ENCODE data around the gene PRPF39.

Gene PRPF39

GRCh38 chr14:45084946-45085346, 1.0 kb downstream of the PRPF39 start:
- no peak overlapping the region for H3K18ac ChIP-seq (ENCODE audit: low read length)
- no peak overlapping the region for H4K12ac ChIP-seq (ENCODE audit: low read depth, low read length)
- no CpG with 5 or more reads among the region's 4 CpGs for WGBS (ENCODE audit: extremely low coverage, insufficient coverage, insufficient read length)
- H2BK120ac ChIP-seq (ENCODE audit: insufficient read depth, low read length, poor library complexity), result no peak overlapping the region
- no peak overlapping the region for H2AFZ ChIP-seq (ENCODE audit: insufficient read depth, low read length, poor library complexity)
- H4K8ac ChIP-seq (ENCODE audit: low read depth, low read length), result no peak overlapping the region
- no peak overlapping the region for H2BK12ac ChIP-seq (ENCODE audit: low read length)
- no peak overlapping the region for H3K14ac ChIP-seq (ENCODE audit: low read length)
- no peak overlapping the region for H3K23ac ChIP-seq (ENCODE audit: low read length)
- H3K4me2 ChIP-seq (ENCODE audit: low read length), result peak overlapping the region; percentile 54
- no peaks in the 10 kb centered on the region for H3K9me3 ChIP-seq (ENCODE audit: insufficient read depth, low read depth, low read length)
- no peak overlapping the region for H2AK5ac ChIP-seq (ENCODE audit: low read length)
- H3K4ac ChIP-seq (ENCODE audit: low read depth, low read length), result peak overlapping the region; percentile 67
- no peaks in the 10 kb centered on the region for H3K36me3 ChIP-seq (ENCODE audit: control insufficient read depth in 1 of 2, insufficient read depth in 2 of 2, low read length in 2 of 2)
- no peak overlapping the region for H3K4me3 ChIP-seq (ENCODE audit: low read depth, low read length)
- no peaks in the 10 kb centered on the region for H3K27me3 ChIP-seq (ENCODE audit: insufficient read depth, low read length)
- no peak overlapping the region for H3K9ac ChIP-seq (ENCODE audit: low read length)
- DNase-seq, result peak in 1 of 2 donors; percentile 5
- peaks cover 12% of the 10 kb centered on the region for H3K79me2 ChIP-seq (ENCODE audit: control insufficient read depth, insufficient read depth, low read length, poor library complexity)
- peaks cover 0 to 3% of the 10 kb centered on the region in 2 experiments for H3K4me1 ChIP-seq (ENCODE audit: control insufficient read depth in 1 of 2, insufficient read depth in 2 of 2, low read length in 2 of 2)
- no peak overlapping the region for H3K27ac ChIP-seq (ENCODE audit: low read depth, low read length)
- no peak overlapping the region for H4K91ac ChIP-seq (ENCODE audit: low read depth, low read length)
- peaks cover 6% of the 10 kb centered on the region for H3K79me1 ChIP-seq (ENCODE audit: low read length)
- no peak overlapping the region for H2BK5ac ChIP-seq (ENCODE audit: low read depth, low read length, poor library complexity)

- WGBS (ENCODE audit: extremely low coverage, insufficient coverage, insufficient read length), result no CpG with 5 or more reads among the region's 1 CpG
- peaks cover 0 to 3% of the 10 kb centered on the region in 2 experiments for H3K4me1 ChIP-seq (ENCODE audit: control insufficient read depth in 1 of 2, insufficient read depth in 2 of 2, low read length in 2 of 2)
Measured at GRCh38 chr14:45089813-45090212, 5.9 kb downstream of the PRPF39 start.

GRCh38 chr14:45091710-45092109, 7.8 kb downstream of the PRPF39 start:
- no CpG with 5 or more reads among the region's 2 CpGs for WGBS (ENCODE audit: extremely low coverage, insufficient coverage, insufficient read length)
- Histone ChIP-seq H3K79me1 (ENCODE audit: low read length) (no peaks in the 10 kb centered on the region), H3K23ac (ENCODE audit: low read length) (no peak overlapping the region), H2BK5ac (ENCODE audit: low read depth, low read length, poor library complexity) (no peak overlapping the region), H3K18ac (ENCODE audit: low read length) (no peak overlapping the region), H3K79me2 (ENCODE audit: control insufficient read depth, insufficient read depth, low read length, poor library complexity) (peaks cover 2% of the 10 kb centered on the region), H3K27ac (ENCODE audit: low read depth, low read length) (no peak overlapping the region), H3K4me3 (ENCODE audit: low read depth, low read length) (no peak overlapping the region), H3K4me2 (ENCODE audit: low read length) (no peak overlapping the region), H3K9me3 (ENCODE audit: insufficient read depth, low read depth, low read length) (no peaks in the 10 kb centered on the region), H2BK12ac (ENCODE audit: low read length) (no peak overlapping the region), H3K9ac (ENCODE audit: low read length) (no peak overlapping the region), H4K91ac (ENCODE audit: low read depth, low read length) (no peak overlapping the region), H4K8ac (ENCODE audit: low read depth, low read length) (no peak overlapping the region), H3K14ac (ENCODE audit: low read length) (no peak overlapping the region), H3K4me1 (ENCODE audit: control insufficient read depth in 1 of 2, insufficient read depth in 2 of 2, low read length in 2 of 2) (no peaks in the 10 kb centered on the region), H2AFZ (ENCODE audit: insufficient read depth, low read length, poor library complexity) (no peak overlapping the region), H4K12ac (ENCODE audit: low read depth, low read length) (no peak overlapping the region), H2AK5ac (ENCODE audit: low read length) (no peak overlapping the region), H3K27me3 (ENCODE audit: insufficient read depth, low read length) (no peaks in the 10 kb centered on the region), H3K4ac (ENCODE audit: low read depth, low read length) (no peak overlapping the region), H3K36me3 (ENCODE audit: control insufficient read depth in 1 of 2, insufficient read depth in 2 of 2, low read length in 2 of 2) (peaks cover 5 to 6% of the 10 kb centered on the region in 2 experiments), H2BK120ac (ENCODE audit: insufficient read depth, low read length, poor library complexity) (no peak overlapping the region)
- peak in 1 of 2 donors; percentile 13 for DNase-seq

More at GRCh38 chr14:45089813-45090212, 5.9 kb downstream of the PRPF39 start:
- Histone ChIP-seq H2AFZ (ENCODE audit: insufficient read depth, low read length, poor library complexity) (no peak overlapping the region), H3K27me3 (ENCODE audit: insufficient read depth, low read length) (no peaks in the 10 kb centered on the region), H3K9ac (ENCODE audit: low read length) (no peak overlapping the region), H2AK5ac (ENCODE audit: low read length) (no peak overlapping the region), H2BK5ac (ENCODE audit: low read depth, low read length, poor library complexity) (no peak overlapping the region), H3K4me2 (ENCODE audit: low read length) (no peak overlapping the region), H4K12ac (ENCODE audit: low read depth, low read length) (no peak overlapping the region), H3K79me1 (ENCODE audit: low read length) (no peaks in the 10 kb centered on the region), H3K36me3 (ENCODE audit: control insufficient read depth in 1 of 2, insufficient read depth in 2 of 2, low read length in 2 of 2) (peaks cover 0 to 2% of the 10 kb centered on the region in 2 experiments), H3K23ac (ENCODE audit: low read length) (no peak overlapping the region), H4K91ac (ENCODE audit: low read depth, low read length) (no peak overlapping the region), H3K4ac (ENCODE audit: low read depth, low read length) (no peak overlapping the region), H2BK120ac (ENCODE audit: insufficient read depth, low read length, poor library complexity) (no peak overlapping the region), H3K18ac (ENCODE audit: low read length) (no peak overlapping the region), H3K4me3 (ENCODE audit: low read depth, low read length) (no peak overlapping the region), H3K79me2 (ENCODE audit: control insufficient read depth, insufficient read depth, low read length, poor library complexity) (peaks cover 5% of the 10 kb centered on the region), H3K9me3 (ENCODE audit: insufficient read depth, low read depth, low read length) (no peaks in the 10 kb centered on the region), H2BK12ac (ENCODE audit: low read length) (no peak overlapping the region), H3K14ac (ENCODE audit: low read length) (no peak overlapping the region), H4K8ac (ENCODE audit: low read depth, low read length) (no peak overlapping the region), H3K27ac (ENCODE audit: low read depth, low read length) (no peak overlapping the region)
- DNase-seq, result no peak

GRCh38 chr14:45094275-45094674, 10.4 kb downstream of the PRPF39 start:
- no CpG with 5 or more reads among the region's 2 CpGs for WGBS (ENCODE audit: extremely low coverage, insufficient coverage, insufficient read length)
- no peak overlapping the region for H4K12ac ChIP-seq (ENCODE audit: low read depth, low read length)

More at GRCh38 chr14:45094275-45094674, 10.4 kb downstream of the PRPF39 start:
- no peak for DNase-seq
- Histone ChIP-seq H3K23ac (ENCODE audit: low read length) (no peak overlapping the region), H3K27me3 (ENCODE audit: insufficient read depth, low read length) (no peaks in the 10 kb centered on the region), H3K18ac (ENCODE audit: low read length) (no peak overlapping the region), H3K4ac (ENCODE audit: low read depth, low read length) (no peak overlapping the region), H3K4me2 (ENCODE audit: low read length) (no peak overlapping the region), H2BK5ac (ENCODE audit: low read depth, low read length, poor library complexity) (no peak overlapping the region), H3K14ac (ENCODE audit: low read length) (no peak overlapping the region), H2AK5ac (ENCODE audit: low read length) (no peak overlapping the region), H3K9me3 (ENCODE audit: insufficient read depth, low read depth, low read length) (no peaks in the 10 kb centered on the region), H2BK120ac (ENCODE audit: insufficient read depth, low read length, poor library complexity) (no peak overlapping the region), H3K27ac (ENCODE audit: low read depth, low read length) (no peak overlapping the region), H2BK12ac (ENCODE audit: low read length) (no peak overlapping the region), H2AFZ (ENCODE audit: insufficient read depth, low read length, poor library complexity) (no peak overlapping the region), H3K36me3 (ENCODE audit: control insufficient read depth in 1 of 2, insufficient read depth in 2 of 2, low read length in 2 of 2) (peaks cover 8 to 9% of the 10 kb centered on the region in 2 experiments), H4K8ac (ENCODE audit: low read depth, low read length) (no peak overlapping the region), H3K4me1 (ENCODE audit: control insufficient read depth in 1 of 2, insufficient read depth in 2 of 2, low read length in 2 of 2) (no peaks in the 10 kb centered on the region), H3K79me2 (ENCODE audit: control insufficient read depth, insufficient read depth, low read length, poor library complexity) (peaks cover 2% of the 10 kb centered on the region), H3K9ac (ENCODE audit: low read length) (no peak overlapping the region), H3K79me1 (ENCODE audit: low read length) (no peaks in the 10 kb centered on the region), H4K91ac (ENCODE audit: low read depth, low read length) (no peak overlapping the region), H3K4me3 (ENCODE audit: low read depth, low read length) (no peak overlapping the region)
